Globus pallidus (tissue), 1 donor: ENCODE results near the gene EIF5A.

Experiments
- DNase-seq: peaks from one replicate; pipeline ENCODE4 v3.0.0-alpha.2; 2015; ENCODE audit warnings: low spot score

The EIF5A gene

DNA sequence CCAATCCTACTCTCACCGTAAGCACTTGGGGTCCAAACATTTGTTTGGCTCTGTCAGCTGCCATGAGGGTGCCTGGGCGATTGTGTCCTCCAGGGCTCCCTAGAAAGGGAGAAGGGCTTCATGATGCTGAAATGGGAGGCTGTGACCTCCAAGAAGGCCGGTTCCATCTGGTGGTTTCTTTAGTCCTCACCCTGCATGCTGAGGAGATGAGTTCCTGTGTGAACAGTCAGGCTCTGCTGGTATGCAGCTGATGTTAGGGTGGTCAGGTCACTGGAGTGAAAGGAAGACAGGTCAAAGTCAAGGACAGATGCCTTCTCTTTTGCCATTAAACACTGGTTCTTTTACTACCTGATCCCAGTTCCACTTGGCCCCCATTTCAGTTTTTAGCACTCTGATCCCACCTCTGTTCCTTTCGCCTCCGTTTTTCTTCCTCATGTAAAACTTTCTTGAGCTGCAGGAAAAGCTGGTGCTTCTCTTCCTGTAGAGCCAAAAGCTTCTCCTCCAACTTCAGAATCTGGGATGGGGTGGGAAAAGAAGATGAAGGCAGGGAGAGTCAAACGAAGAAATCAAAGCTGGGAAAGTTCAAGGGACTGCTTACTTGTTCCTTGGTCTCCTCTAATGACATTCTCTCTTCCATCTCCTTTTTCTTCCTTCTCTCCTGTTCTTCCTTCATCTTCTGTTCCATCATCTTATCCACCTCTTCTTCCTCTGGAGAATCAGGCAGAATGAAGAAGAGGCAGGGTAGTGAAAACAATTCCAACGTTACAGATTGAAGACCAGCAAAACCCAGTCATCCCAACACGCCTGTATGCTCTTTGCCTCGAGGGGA, 6.7 kb downstream of the EIF5A start:
- DNase-seq: no peak

GRCh38 chr17:7314719-7315569, 7.5 kb downstream of the EIF5A start, which contains the start of gene GPS2:
Gene GPS2, minus strand, starts transcription at chr17:7315360. Its CDS starts 308 bp downstream, at chr17:7315052.
- DNase-seq: peak; percentile 82

DNA sequence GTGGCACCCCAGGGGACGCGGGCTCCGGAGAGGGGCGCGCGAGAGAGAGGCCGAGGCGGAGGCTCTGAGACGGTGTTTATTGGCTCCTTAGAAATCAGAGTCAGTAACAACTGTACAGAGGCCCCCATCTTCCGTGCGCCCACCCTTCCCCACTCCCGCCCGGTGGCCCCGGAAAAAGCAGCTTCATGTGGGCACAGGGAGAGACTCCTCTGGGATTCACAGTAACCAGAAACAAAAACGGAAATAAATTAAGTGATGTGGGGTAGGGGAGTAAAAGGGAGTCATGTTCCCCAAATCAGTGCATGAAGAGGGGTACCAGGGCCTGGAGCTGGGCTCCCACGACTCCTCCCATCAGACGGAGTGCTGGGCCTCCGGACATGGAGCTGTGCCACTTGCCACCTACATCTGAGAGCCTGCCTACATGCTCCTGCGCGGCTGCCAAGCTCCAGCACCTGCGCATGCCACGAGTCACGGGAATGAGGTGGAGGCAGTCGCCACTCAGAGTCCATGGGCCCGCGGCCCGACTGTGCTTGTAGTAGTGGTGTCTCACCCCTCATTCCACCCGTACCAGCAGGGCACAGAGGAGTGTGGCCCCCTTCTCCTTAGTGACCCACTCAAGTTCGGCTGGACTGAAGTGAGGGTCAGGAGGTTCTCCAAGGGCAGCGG, 8.3 kb downstream of the EIF5A start:
- no peak for DNase-seq

GRCh38 chr17:7317161-7317803, 9.9 kb downstream of the EIF5A start:
- no peak for DNase-seq

GRCh38 chr17:7318121-7318860, 10.9 kb downstream of the EIF5A start:
- DNase-seq: no peak

DNA sequence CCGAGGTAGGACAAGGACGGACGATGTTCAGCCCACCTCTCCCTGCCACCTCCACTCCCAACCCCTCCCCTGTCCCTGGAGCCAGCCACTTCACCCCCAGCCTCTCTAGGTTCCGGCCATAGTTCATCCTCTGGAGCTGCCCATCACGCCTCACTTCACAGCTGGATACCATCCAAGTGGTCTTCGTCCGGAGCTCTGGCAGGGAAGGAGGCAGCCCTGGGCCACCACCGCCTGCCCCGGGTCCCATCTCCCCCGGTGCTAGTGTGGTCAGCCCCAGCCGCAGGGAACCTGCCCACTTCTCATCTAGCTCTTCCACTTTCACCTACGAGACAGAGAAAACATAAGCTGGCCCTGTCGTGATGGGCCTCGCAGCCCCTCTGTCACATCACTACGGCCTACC, 14.0 kb downstream of the EIF5A start:
- no peak for DNase-seq

DNA sequence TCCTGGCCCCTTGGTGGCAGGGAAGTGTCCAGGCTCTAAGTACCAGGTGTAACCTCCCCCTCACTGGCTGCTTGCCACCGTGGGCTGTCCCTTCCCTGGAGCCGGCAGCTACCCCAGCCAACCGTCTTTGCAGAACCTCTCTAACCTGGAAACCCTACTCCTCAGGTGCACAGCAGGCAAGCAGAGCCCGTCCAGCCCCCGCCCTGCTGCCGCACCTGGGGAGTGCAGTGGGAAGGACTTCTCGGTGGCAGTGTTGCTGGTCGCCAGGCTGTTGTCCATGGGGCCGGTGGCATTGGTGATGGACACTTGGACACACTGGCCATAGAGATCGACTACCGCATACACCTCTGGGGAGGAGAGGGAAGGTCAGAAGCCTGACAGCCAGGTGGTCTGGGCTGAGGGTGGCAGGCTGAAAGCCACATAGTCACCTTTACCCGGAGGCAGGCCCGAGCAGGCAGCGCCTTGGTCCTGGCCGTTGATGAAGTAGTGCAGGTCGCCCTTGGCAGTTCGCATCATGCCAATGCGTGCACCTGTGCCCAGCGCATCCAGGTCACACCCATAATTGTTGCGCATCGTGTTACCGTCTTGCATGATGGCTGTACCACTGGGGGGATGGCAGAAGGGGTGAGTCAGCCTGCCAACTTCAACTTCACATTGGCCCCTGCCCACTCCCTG, 15.2 kb downstream of the EIF5A start:
- DNase-seq: no peak

DNA sequence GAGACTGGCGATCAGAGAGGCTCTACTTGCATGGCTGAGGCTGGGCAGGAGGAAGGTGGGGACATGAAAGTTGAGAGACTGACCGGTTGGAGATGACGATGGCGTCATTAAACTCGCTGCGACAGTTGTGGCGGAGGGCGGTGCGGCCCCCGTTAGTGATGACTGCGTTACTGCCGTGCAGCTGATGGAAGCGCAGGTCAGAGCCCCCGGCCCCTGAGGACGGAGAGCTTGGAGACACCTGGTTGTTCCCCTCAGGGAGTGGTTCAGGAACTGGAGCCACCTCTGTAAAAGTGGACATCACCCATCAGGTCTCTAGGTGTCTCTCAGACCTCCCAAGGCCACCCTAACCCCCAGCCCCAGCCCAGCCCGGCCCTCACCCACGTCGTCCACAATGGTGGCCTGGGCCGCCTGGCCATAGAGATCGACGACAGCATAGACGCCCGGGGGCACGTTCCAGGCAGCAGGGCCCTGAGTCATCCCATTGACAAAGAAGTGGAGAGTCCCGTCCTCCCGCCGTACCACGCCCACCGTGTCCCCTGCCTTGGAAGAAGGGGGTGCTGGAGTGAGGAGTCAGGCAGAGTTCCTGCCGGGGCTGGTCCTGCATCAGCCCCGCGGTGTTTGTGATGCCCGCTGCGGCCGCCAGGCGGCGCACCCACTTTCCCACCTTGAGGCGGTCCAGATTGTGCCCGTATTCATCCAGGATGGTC, 16.5 kb downstream of the EIF5A start:
- DNase-seq: no peak

- DNase-seq: no peak
Observed at GRCh38 chr17:7324438-7324779, 17.0 kb downstream of the EIF5A start.

GRCh38 chr17:7325031-7325528, 17.7 kb downstream of the EIF5A start:
- no peak for DNase-seq

DNA sequence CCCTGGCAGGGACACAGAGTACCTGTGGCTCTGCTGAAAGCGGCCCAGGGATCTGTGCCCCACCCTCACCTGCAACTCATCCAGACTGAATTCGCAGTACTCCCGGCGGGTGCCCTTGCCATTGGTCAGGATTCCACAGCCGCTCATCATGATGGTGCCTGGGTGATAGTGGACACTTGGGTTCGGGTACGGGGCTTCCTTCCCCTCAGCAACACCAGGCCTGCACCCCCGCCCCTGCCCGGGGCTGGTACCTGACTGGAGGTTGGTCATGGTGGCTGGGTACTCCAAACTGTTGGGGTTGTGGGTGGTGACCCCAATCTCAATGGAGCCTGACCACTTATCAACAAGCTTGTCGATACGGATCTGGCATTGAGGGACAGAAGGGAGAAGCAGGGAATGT, 18.8 kb downstream of the EIF5A start:
- DNase-seq: no peak

- DNase-seq: no peak
Observed at GRCh38 chr17:7327056-7327455, 19.6 kb downstream of the EIF5A start.

- DNase-seq: no peak
Observed at GRCh38 chr17:7327501-7327900, 20.1 kb downstream of the EIF5A start.

- no peak for DNase-seq
Observed at GRCh38 chr17:7328009-7328408, 20.6 kb downstream of the EIF5A start.

DNA sequence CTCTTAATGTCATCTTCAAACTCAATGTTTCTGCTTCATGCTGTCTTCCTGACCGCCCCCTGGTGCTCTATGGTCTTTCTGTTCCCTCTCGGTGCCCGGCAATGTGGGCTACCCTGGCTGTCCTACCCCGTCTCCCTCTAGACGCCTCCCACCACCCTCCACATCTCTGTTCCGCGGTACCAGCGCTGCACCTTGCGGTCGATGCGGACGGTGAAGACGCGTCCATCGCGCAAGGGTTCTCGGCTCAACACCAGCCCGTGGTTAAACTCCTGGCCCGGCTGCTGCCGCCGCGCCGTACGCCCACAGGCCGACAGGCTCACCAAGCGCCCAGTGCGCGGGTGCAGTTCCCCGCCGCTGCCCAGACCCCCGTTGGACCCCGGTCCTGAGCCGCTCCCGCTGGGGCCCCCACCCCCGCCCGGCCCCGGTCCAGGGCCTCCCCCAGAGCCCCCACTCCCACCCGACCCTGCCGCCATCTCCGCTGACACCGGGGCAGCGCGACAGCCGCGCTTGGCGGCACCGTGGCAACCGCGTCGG, 21.5 kb downstream of the EIF5A start, which contains the start of gene NEURL4:
TSS of gene NEURL4 (minus strand) at position 496 of the 534 bp plus-strand sequence. CDS start at position 473, 23 bp downstream.
- DNase-seq: no peak

DNA sequence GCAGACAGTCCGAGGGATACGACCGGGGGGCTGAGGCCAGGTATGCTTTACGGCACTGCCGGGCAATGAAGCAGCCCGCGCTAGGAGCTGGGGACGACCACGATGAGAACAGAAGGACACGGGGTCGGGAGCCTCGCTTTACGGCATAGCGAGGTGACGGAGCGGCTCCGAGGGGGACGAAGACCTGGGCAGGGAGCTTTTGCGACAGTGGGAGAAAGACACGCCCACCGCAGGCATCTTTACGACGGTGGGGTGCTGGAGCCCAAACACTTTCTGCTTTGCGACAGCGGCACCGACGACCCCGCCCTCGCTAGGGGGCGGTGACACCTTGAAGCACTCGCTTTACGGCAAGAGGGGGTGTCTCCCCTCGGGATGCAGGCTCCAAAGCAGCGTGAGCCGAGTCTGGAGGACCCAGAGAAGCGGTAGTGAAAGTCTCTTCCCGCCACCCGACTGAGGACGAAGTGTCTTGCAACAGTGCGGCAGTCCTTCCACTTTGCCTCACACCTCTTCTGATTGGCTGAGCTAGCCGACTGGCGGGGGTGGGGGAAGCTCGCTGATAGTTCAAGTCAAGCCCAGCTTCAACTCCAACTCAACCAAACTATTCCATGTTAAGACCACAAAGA, 22.1 kb downstream of the EIF5A start:
- DNase-seq: peak; percentile 98

DNA sequence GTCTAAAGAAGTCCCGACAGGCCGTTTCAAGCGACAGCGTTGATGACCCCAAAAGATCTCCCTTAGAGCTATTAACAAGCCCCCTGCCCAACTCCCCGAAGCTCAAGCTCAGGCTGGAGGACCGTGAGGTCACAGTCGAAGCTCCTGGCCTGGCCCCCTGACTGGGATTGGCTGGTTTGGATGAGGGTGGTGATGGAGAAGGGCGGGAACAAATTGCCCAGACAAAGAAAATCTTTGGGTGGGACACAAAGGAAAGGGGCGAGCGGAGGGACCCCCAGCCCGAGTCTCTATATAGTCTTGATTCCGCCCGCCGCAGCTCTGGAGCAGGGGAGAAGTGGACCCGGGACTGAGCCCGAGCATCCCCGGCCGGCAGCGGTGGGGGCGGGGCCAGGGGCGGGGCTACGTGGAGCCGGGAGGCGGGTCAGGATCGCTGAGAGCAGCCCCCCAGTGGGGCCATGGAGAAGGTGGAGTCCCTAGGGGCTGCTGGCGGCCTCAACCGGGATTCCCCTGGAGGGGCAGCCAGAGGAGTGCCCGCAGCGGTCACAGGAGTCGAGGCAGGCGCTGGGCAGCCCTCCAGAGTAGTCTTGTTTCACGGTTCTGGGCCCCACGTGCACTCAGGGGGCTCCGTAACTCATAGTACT, 22.7 kb downstream of the EIF5A start:
- DNase-seq: no peak

DNA sequence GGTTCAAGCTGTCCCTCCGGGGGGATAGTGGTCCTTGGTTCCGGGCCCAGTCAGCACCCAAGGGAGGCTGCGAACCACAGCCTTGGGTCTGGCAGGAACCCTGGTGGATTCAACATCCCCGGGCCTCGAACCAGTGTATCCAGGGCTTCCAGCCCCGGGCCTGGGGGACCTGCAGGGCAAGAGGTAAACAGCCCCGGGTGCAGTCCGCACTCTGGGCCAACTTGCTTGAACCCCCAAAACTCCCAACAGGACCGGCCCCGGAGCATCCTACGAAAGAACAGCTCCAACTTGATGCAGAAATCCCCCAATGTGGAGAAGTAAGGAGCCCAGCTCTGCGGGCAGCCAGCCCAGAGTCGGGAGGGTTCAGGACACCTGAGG, 23.2 kb downstream of the EIF5A start:
- DNase-seq: no peak

GRCh38 chr17:7332111-7332510, 24.7 kb downstream of the EIF5A start:
- no peak for DNase-seq
